Trophoblast cell (in vitro differentiated cells and primary cell): ENCODE measurements around the gene FHDC1.
"Not testable (repeated sequence)": the region's sequence is repeated elsewhere in the genome, so short reads cannot be mapped to it uniquely, and the experiment has no call there.

ENCODE experiments used
- DNase-seq, 2 donors: peaks; one replicate each; pipeline ENCODE4 v3.0.0-alpha.2; 2016
- H2AFZ ChIP-seq: 2 replicates; pipeline ENCODE4 v1.6.1; 2013; ENCODE audit warnings: low read length, moderate library complexity, mild to moderate bottlenecking; ENCODE audit not compliant: insufficient read depth, poor library complexity
- H2AK5ac ChIP-seq: 2 replicates; pipeline ENCODE4 v1.6.1; 2013; ENCODE audit warnings: mild to moderate bottlenecking, low read length
- H2BK120ac ChIP-seq: 2 replicates; pipeline ENCODE4 v1.6.1; 2013; ENCODE audit warnings: low read length, mild to moderate bottlenecking, moderate library complexity; ENCODE audit not compliant: insufficient read depth, poor library complexity
- H2BK12ac ChIP-seq: 2 replicates; pipeline ENCODE4 v1.6.1; 2013; ENCODE audit warnings: mild to moderate bottlenecking, low read length, moderate library complexity
- H2BK5ac ChIP-seq: 2 replicates; pipeline ENCODE4 v1.6.1; 2013; ENCODE audit warnings: low read length, low read depth, moderate library complexity, mild to moderate bottlenecking; ENCODE audit not compliant: poor library complexity
- H3K14ac ChIP-seq: 2 replicates; pipeline ENCODE4 v1.6.1; 2013; ENCODE audit warnings: mild to moderate bottlenecking, low read length
- H3K18ac ChIP-seq: 2 replicates; pipeline ENCODE4 v1.6.1; 2013; ENCODE audit warnings: mild to moderate bottlenecking, low read length
- H3K23ac ChIP-seq: 2 replicates; pipeline ENCODE4 v1.6.1; 2013; ENCODE audit warnings: low read length
- H3K27ac ChIP-seq: 2 replicates; pipeline ENCODE4 v1.5.1; 2013; ENCODE audit warnings: low read depth, mild to moderate bottlenecking, inconsistent platforms, low read length, moderate library complexity
- H3K27me3 ChIP-seq: 2 replicates; pipeline ENCODE4 v1.6.1; 2013; ENCODE audit warnings: inconsistent platforms, mild to moderate bottlenecking, low read length, moderate library complexity; ENCODE audit not compliant: insufficient read depth
- H3K36me3 ChIP-seq, 2 experiments: 1 replicate in 1 of 2; 2 replicates in 1 of 2; pipeline ENCODE4 v1.6.1; 2013; ENCODE audit warnings: low read length in 2 of 2, mild to moderate bottlenecking in 2 of 2, moderate library complexity in 1 of 2; ENCODE audit not compliant: insufficient read depth in 2 of 2, control insufficient read depth in 1 of 2
- H3K4ac ChIP-seq: 2 replicates; pipeline ENCODE4 v1.6.1; 2013; ENCODE audit warnings: low read depth, mild to moderate bottlenecking, low read length, moderate library complexity
- H3K4me1 ChIP-seq, 2 experiments: 1 replicate in 1 of 2; 2 replicates in 1 of 2; pipeline ENCODE4 v1.6.1; 2013; ENCODE audit warnings: low read length in 2 of 2, mild to moderate bottlenecking in 2 of 2, moderate library complexity in 1 of 2; ENCODE audit not compliant: insufficient read depth in 2 of 2, control insufficient read depth in 1 of 2
- H3K4me2 ChIP-seq: 2 replicates; pipeline ENCODE4 v1.6.1; 2013; ENCODE audit warnings: inconsistent platforms, mild to moderate bottlenecking, low read length, moderate library complexity
- H3K4me3 ChIP-seq: 2 replicates; pipeline ENCODE4 v1.5.1; 2013; ENCODE audit warnings: mild to moderate bottlenecking, low read depth, low read length, inconsistent platforms
- H3K79me1 ChIP-seq: one replicate; pipeline ENCODE4 v1.6.1; 2013; ENCODE audit warnings: low read length
- H3K79me2 ChIP-seq: 2 replicates; pipeline ENCODE4 v1.6.1; 2013; ENCODE audit warnings: low read length, mild to moderate bottlenecking; ENCODE audit not compliant: control insufficient read depth, insufficient read depth, poor library complexity
- H3K9ac ChIP-seq: 2 replicates; pipeline ENCODE4 v1.6.1; 2013; ENCODE audit warnings: mild to moderate bottlenecking, low read length
- H3K9me3 ChIP-seq: 2 replicates; pipeline ENCODE4 v1.6.1; 2013; ENCODE audit warnings: low read depth, mild to moderate bottlenecking, control low read depth, inconsistent platforms, low read length; ENCODE audit not compliant: insufficient read depth
- H4K12ac ChIP-seq: 2 replicates; pipeline ENCODE4 v1.6.1; 2013; ENCODE audit warnings: low read depth, mild to moderate bottlenecking, low read length, moderate library complexity
- H4K8ac ChIP-seq: 2 replicates; pipeline ENCODE4 v1.6.1; 2013; ENCODE audit warnings: low read depth, mild to moderate bottlenecking, low read length, moderate library complexity
- H4K91ac ChIP-seq: one replicate; pipeline ENCODE4 v1.6.1; 2013; ENCODE audit warnings: low read depth, mild to moderate bottlenecking, low read length, moderate library complexity
- WGBS: extraction: QIAGEN DNeasy Blood & Tissue Kit; methylation state at CpG from one replicate; pipeline ENCODE4 v1.1.7; 2013; ENCODE audit warnings: missing lambda C conversion rate; ENCODE audit not compliant: insufficient read length, insufficient coverage; ENCODE audit errors: extremely low coverage; 5-methylcytosine and 5-hydroxymethylcytosine counted together

Gene FHDC1

DNA sequence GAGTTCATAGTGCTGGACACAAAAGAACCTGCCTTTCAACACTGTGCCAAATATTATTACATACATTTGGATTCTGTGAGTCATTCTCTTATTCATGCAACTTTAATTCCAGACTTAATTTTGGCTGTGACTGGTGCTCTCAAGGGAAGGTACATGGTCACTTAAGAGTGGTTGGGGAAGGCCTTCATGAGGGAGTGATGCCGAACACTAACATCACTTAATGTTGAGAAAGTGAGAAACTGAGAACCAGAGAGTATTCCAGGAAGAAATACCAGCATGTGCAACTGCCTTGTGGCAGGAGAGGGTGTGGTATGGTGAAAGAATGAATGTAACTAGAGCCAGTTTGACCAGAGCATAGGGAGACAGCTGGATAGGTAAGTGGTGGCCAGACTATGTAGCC is 41.5 kb upstream of the FHDC1 start:
- Histone ChIP-seq H3K4me3 (no peak overlapping the region), H3K9me3 (no peaks in the 10 kb centered on the region), H4K12ac (no peak overlapping the region), H3K79me2 (no peaks in the 10 kb centered on the region), H3K4me1 (no peaks in the 10 kb centered on the region), H3K14ac (no peak overlapping the region), H3K18ac (no peak overlapping the region), H4K8ac (no peak overlapping the region), H3K27ac (no peak overlapping the region), H2BK120ac (no peak overlapping the region), H2BK12ac (no peak overlapping the region), H2AFZ (no peak overlapping the region), H3K9ac (no peak overlapping the region), H4K91ac (no peak overlapping the region), H3K4me2 (no peak overlapping the region), H2AK5ac (no peak overlapping the region), H3K36me3 (peaks cover 0 to 2% of the 10 kb centered on the region in 2 experiments), H3K23ac (no peak overlapping the region), H3K27me3 (no peaks in the 10 kb centered on the region), H3K79me1 (peaks cover 5% of the 10 kb centered on the region), H3K4ac (no peak overlapping the region), H2BK5ac (no peak overlapping the region)
- DNase-seq = peak; percentile 21 to 71
- WGBS = no CpG with 5 or more reads among the region's 1 CpG

DNA sequence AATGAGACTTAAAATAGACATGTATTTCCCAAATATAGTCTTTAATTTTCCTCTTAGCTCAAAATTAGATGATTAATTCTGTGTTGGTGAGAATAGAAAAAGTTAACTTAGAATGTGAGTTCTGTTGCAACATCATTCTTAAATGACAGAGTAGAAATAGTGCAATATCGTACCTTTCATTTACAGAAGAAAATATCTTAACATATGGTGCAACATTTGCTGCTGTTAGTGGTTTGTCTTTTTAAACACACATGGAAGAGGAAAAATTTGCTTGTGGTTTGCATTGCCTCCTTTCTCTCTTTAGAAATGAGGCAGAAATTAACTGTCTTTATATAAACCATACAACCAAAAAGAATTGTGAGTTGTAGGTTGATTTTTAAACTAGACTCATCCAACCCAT is 39.3 kb upstream of the FHDC1 start:
- no peaks in the 10 kb centered on the region for H3K4me1 ChIP-seq
- H2AFZ ChIP-seq = no peak overlapping the region
- H3K27me3 ChIP-seq = no peaks in the 10 kb centered on the region
- H2BK12ac ChIP-seq = no peak overlapping the region
- no peak overlapping the region for H3K18ac ChIP-seq
- H4K8ac ChIP-seq = no peak overlapping the region
- H2BK5ac ChIP-seq = no peak overlapping the region
- H4K12ac ChIP-seq = no peak overlapping the region
- H3K23ac ChIP-seq = no peak overlapping the region
- H2BK120ac ChIP-seq = no peak overlapping the region
- H3K4ac ChIP-seq = no peak overlapping the region
- peaks cover 5% of the 10 kb centered on the region for H3K79me1 ChIP-seq
- no peaks in the 10 kb centered on the region for H3K79me2 ChIP-seq
- no peak overlapping the region for H3K14ac ChIP-seq
- no peak for DNase-seq
- H3K9me3 ChIP-seq = no peaks in the 10 kb centered on the region
- H2AK5ac ChIP-seq = no peak overlapping the region
- H3K4me2 ChIP-seq = no peak overlapping the region
- no peak overlapping the region for H3K27ac ChIP-seq
- H4K91ac ChIP-seq = no peak overlapping the region
- no peak overlapping the region for H3K4me3 ChIP-seq
- WGBS = no CpG with 5 or more reads among the region's 1 CpG
- H3K36me3 ChIP-seq = peaks cover 0 to 2% of the 10 kb centered on the region in 2 experiments
- no peak overlapping the region for H3K9ac ChIP-seq

DNA sequence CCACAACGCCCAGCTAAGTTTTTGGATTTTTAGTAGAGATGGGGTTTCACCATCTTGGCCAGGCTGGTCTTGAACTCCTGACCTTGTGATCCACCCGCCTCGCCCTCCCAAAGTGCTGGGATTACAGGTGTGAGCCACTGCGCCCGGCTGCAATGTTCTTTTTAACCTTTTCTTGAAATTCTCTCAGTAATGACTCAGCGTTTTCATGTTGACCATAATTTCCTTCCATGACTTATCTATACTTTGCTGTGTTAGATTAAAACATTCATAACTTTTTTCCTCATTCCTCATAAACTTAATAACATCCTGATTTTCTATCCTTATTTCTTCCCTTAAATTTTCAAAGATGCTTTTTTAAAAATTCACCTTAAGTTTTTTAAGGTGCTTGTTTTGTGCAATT is 38.0 kb upstream of the FHDC1 start:
- not testable (repeated sequence) for H3K4me3 ChIP-seq, H2AFZ ChIP-seq, H2BK120ac ChIP-seq, H3K4ac ChIP-seq, H3K9ac ChIP-seq, H2BK5ac ChIP-seq, H2BK12ac ChIP-seq, H3K79me1 ChIP-seq, H4K8ac ChIP-seq, DNase-seq, H3K14ac ChIP-seq, H4K12ac ChIP-seq, H3K36me3 ChIP-seq, H3K79me2 ChIP-seq, H3K4me2 ChIP-seq, H2AK5ac ChIP-seq, H3K4me1 ChIP-seq, H3K18ac ChIP-seq, H3K27ac ChIP-seq, H3K9me3 ChIP-seq, H3K27me3 ChIP-seq, H3K23ac ChIP-seq
- peak overlapping the region; percentile 55 for H4K91ac ChIP-seq
- WGBS = no CpG with 5 or more reads among the region's 6 CpGs

DNA sequence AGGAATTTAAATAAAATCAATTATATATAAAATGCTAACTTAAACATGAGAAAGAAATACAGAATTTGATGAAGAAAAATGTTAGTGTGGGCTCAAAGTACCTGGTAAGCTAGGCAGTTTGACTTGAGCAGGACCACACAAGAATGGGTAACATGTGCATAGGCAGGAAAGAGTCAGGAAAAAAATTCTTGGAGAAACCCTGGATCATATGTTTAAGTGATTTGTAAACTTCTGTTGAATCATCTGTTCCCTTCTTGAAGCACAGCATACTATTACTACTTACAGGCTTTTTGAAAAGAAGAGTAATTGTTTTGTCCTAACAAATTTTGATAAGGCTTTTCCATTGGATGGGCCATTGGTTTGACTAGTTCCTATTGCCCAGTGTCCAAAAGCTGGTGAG is 37.5 kb upstream of the FHDC1 start:
- H3K18ac ChIP-seq = no peak overlapping the region
- H2AK5ac ChIP-seq = no peak overlapping the region
- no peak overlapping the region for H3K27ac ChIP-seq
- H4K8ac ChIP-seq = no peak overlapping the region
- H3K4me2 ChIP-seq = no peak overlapping the region
- H3K9me3 ChIP-seq = no peaks in the 10 kb centered on the region
- H3K36me3 ChIP-seq = no peaks in the 10 kb centered on the region
- H3K4me3 ChIP-seq = no peak overlapping the region
- no peak overlapping the region for H3K9ac ChIP-seq
- no peak overlapping the region for H2AFZ ChIP-seq
- peak overlapping the region; percentile 62 for H4K91ac ChIP-seq
- H3K27me3 ChIP-seq = no peaks in the 10 kb centered on the region
- no peak overlapping the region for H3K23ac ChIP-seq
- H2BK120ac ChIP-seq = no peak overlapping the region
- H2BK5ac ChIP-seq = no peak overlapping the region
- H4K12ac ChIP-seq = no peak overlapping the region
- no peak overlapping the region for H3K14ac ChIP-seq
- no peak overlapping the region for H2BK12ac ChIP-seq
- H3K4ac ChIP-seq = no peak overlapping the region
- H3K79me1 ChIP-seq = peaks cover 5% of the 10 kb centered on the region
- no peak for DNase-seq
- no peaks in the 10 kb centered on the region for H3K4me1 ChIP-seq
- no peaks in the 10 kb centered on the region for H3K79me2 ChIP-seq

- Histone ChIP-seq H4K91ac (no peak overlapping the region), H4K12ac (no peak overlapping the region), H3K14ac (no peak overlapping the region), H3K36me3 (no peaks in the 10 kb centered on the region), H3K23ac (no peak overlapping the region), H4K8ac (no peak overlapping the region), H3K4me3 (no peak overlapping the region), H2AFZ (no peak overlapping the region), H2AK5ac (no peak overlapping the region), H3K4me2 (no peak overlapping the region), H3K9ac (no peak overlapping the region), H3K27me3 (no peaks in the 10 kb centered on the region), H2BK5ac (no peak overlapping the region), H3K27ac (no peak overlapping the region), H3K4ac (no peak overlapping the region), H3K4me1 (no peaks in the 10 kb centered on the region), H3K79me1 (peaks cover 1% of the 10 kb centered on the region), H2BK12ac (no peak overlapping the region), H2BK120ac (no peak overlapping the region), H3K9me3 (no peaks in the 10 kb centered on the region), H3K79me2 (no peaks in the 10 kb centered on the region), H3K18ac (no peak overlapping the region)
- no peak for DNase-seq
Observed at GRCh38 chr4:152900395-152900794, 35.7 kb upstream of the FHDC1 start.
